ENCODE data around the gene ACTL7A.

- TF ChIP-seq CTCF (IDR thresholded peaks at IDR 0.05; ENCODE audit: low read depth, low read length, missing input control) (no peak), HNF4A (conservative IDR thresholded peaks at IDR 0.05) (no peak)
Observed at GRCh38 chr9:108860354-108860753, 1.7 kb upstream of the ACTL7A start.
